ENCODE results near the gene PIANP.
"Not testable (repeated sequence)": the region's sequence is repeated elsewhere in the genome, so short reads cannot be mapped to it uniquely, and the experiment has no call there.

GRCh38 chr12:6708351-6708750 lies 7.7 kb upstream of the PIANP start:
- not testable (repeated sequence) for TF ChIP-seq POLR2A (IDR thresholded peaks at IDR 0.05; ENCODE audit: extremely low read depth, insufficient read length); MAX (IDR thresholded peaks at IDR 0.05; ENCODE audit: low read depth, low read length)
- TF ChIP-seq, protein P1, sequence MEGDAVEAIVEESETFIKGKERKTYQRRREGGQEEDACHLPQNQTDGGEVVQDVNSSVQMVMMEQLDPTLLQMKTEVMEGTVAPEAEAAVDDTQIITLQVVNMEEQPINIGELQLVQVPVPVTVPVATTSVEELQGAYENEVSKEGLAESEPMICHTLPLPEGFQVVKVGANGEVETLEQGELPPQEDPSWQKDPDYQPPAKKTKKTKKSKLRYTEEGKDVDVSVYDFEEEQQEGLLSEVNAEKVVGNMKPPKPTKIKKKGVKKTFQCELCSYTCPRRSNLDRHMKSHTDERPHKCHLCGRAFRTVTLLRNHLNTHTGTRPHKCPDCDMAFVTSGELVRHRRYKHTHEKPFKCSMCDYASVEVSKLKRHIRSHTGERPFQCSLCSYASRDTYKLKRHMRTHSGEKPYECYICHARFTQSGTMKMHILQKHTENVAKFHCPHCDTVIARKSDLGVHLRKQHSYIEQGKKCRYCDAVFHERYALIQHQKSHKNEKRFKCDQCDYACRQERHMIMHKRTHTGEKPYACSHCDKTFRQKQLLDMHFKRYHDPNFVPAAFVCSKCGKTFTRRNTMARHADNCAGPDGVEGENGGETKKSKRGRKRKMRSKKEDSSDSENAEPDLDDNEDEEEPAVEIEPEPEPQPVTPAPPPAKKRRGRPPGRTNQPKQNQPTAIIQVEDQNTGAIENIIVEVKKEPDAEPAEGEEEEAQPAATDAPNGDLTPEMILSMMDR (IDR thresholded peaks at IDR 0.05; ENCODE audit: low read depth, low read length), result not testable (repeated sequence)
